ENCODE measurements around the gene DSP. TPM values are rescaled to one million over a fixed set of nuclear protein-coding genes. Genes with fewer than 3 reads are reported as not detected.

DSP gene
- polyA plus RNA-seq, 1 donor (not counting 4 experiments of a cell fraction or from before 2014, with no cell fraction given), result 255 TPM

GRCh38 chr6:7532232-7532631 lies 9.2 kb upstream of the DSP start:
- Histone ChIP-seq H3K4me1 (ENCODE audit: control insufficient read depth, extremely low read depth, insufficient read depth, low read length) (peaks cover 33% of the 10 kb centered on the region), H3K9ac (ENCODE audit: control insufficient read depth, extremely low read depth, insufficient read depth, low read length) (peak overlapping the region; percentile 59), H3K79me2 (ENCODE audit: control insufficient read depth, insufficient read depth, low read length) (no peaks in the 10 kb centered on the region), H3K9me1 (ENCODE audit: control insufficient read depth, extremely low read depth, insufficient read depth, low read length) (no peaks in the 10 kb centered on the region), H3K4me2 (ENCODE audit: control insufficient read depth, extremely low read depth, insufficient read depth, low read depth, low read length) (peak overlapping the region; percentile 95), H3K9me3 (ENCODE audit: control insufficient read depth, low read depth, low read length) (no peaks in the 10 kb centered on the region), H3K4me3 (ENCODE audit: control insufficient read depth in 2 of 3, extremely low read depth in 1 of 3, insufficient read depth in 2 of 3, low read depth in 1 of 3, low read length in 3 of 3) (peak overlapping the region in 2 of 3 experiments; percentile 53 to 60), H3K27me3 (ENCODE audit: control insufficient read depth, extremely low read depth, insufficient read depth, low read length) (no peaks in the 10 kb centered on the region), H3K27ac (ENCODE audit: control insufficient read depth, insufficient read depth, low read length) (peak overlapping the region; percentile 77), H4K20me1 (ENCODE audit: control insufficient read depth, extremely low read depth, insufficient read depth, low read length) (no peaks in the 10 kb centered on the region), H3K36me3 (ENCODE audit: control insufficient read depth in 2 of 2, extremely low read depth in 1 of 2, insufficient read depth in 2 of 2, low read length in 2 of 2) (no peaks in the 10 kb centered on the region), H2AFZ (ENCODE audit: control insufficient read depth, low read length) (no peak overlapping the region)
- dilution Hi-C loops (cut with MboI; ENCODE audit: extremely low pct_ligation_motif_present, low sequenced_read_pairs), result no loop called here
- no peak for DNase-seq (ENCODE audit: low read depth, low spot score)
- peak; percentile 67 for FAIRE-seq
- no peak for TF ChIP-seq EZH2 (IDR thresholded peaks at IDR 0.05; ENCODE audit: low read length)
- no peak for TF ChIP-seq CTCF (optimal IDR thresholded peaks at IDR 0.05 in 1 of 3, IDR thresholded peaks at IDR 0.05 in 1 of 3, conservative IDR thresholded peaks at IDR 0.05 in 1 of 3; ENCODE audit: extremely low read depth in 1 of 3, insufficient read depth in 2 of 3, low read length in 3 of 3)

- Histone ChIP-seq H3K27me3 (ENCODE audit: control insufficient read depth, extremely low read depth, insufficient read depth, low read length) (no peaks in the 10 kb centered on the region), H2AFZ (ENCODE audit: control insufficient read depth, low read length) (peak overlapping the region; percentile 90), H3K4me3 (ENCODE audit: control insufficient read depth in 2 of 3, extremely low read depth in 1 of 3, insufficient read depth in 2 of 3, low read depth in 1 of 3, low read length in 3 of 3) (peak overlapping the region in 2 of 3 experiments; percentile 53 to 60), H3K27ac (ENCODE audit: control insufficient read depth, insufficient read depth, low read length) (peak overlapping the region; percentile 77), H3K4me2 (ENCODE audit: control insufficient read depth, extremely low read depth, insufficient read depth, low read depth, low read length) (peak overlapping the region; percentile 95), H3K9me1 (ENCODE audit: control insufficient read depth, extremely low read depth, insufficient read depth, low read length) (no peaks in the 10 kb centered on the region), H3K4me1 (ENCODE audit: control insufficient read depth, extremely low read depth, insufficient read depth, low read length) (peaks cover 33% of the 10 kb centered on the region), H3K9me3 (ENCODE audit: control insufficient read depth, low read depth, low read length) (no peaks in the 10 kb centered on the region), H3K79me2 (ENCODE audit: control insufficient read depth, insufficient read depth, low read length) (no peaks in the 10 kb centered on the region), H4K20me1 (ENCODE audit: control insufficient read depth, extremely low read depth, insufficient read depth, low read length) (no peaks in the 10 kb centered on the region), H3K36me3 (ENCODE audit: control insufficient read depth in 2 of 2, extremely low read depth in 1 of 2, insufficient read depth in 2 of 2, low read length in 2 of 2) (no peaks in the 10 kb centered on the region), H3K9ac (ENCODE audit: control insufficient read depth, extremely low read depth, insufficient read depth, low read length) (peak overlapping the region; percentile 59)
- dilution Hi-C loops (cut with MboI; ENCODE audit: extremely low pct_ligation_motif_present, low sequenced_read_pairs), result no loop called here
- TF ChIP-seq CTCF (optimal IDR thresholded peaks at IDR 0.05 in 1 of 3, IDR thresholded peaks at IDR 0.05 in 1 of 3, conservative IDR thresholded peaks at IDR 0.05 in 1 of 3; ENCODE audit: extremely low read depth in 1 of 3, insufficient read depth in 2 of 3, low read length in 3 of 3), result no peak
- TF ChIP-seq EZH2 (IDR thresholded peaks at IDR 0.05; ENCODE audit: low read length), result no peak
- FAIRE-seq (peak; percentile 82), DNase-seq (ENCODE audit: low read depth, low spot score) (no peak)
Observed at GRCh38 chr6:7532821-7533220, 8.7 kb upstream of the DSP start.

All from keratinocyte (primary cell).